GM12875 (cell line): ENCODE results near the gene PTPRU.

ENCODE experiments used
- H3K4me3 ChIP-seq: one replicate; pipeline ENCODE4 v1.5.1; 2011; ENCODE audit warnings: low read depth, low read length, control low read depth
- CTCF ChIP-seq: IDR thresholded peaks from 2 replicates; pipeline ENCODE4 v1.5.1; 2011; ENCODE audit warnings: low read depth, mild to moderate bottlenecking, control low read depth, inconsistent platforms, low read length, moderate library complexity, borderline replicate concordance; ENCODE audit not compliant: insufficient read depth

Gene PTPRU

DNA sequence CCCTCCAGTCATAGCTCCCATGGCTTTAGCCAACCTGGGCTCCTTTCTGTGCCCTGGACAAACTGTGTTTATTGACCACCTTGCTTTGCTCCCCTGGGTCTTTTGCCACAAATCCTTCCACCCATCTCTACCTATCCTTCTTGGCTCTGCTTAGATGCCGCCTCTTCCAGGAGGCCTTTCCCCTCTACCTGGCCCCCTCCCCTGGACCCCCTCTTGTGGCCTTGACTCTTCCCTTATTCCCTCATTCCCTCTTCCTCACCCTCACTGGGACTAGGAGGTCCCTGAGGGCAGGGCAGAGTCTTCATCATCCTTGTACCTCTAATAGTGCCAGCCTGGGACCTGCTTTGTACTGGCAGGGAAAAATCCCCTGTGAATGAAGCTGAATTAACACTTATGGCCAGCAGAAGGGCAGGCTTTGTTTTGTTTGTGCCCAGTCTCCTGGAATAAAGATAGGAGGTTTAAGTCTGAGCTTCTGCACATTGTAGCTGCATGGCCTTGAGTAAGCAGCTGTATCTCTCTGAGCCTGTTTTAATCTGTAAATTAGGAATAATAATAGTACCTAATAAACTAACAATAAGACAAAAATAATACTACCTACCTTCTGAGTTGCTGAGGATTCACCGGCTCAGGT lies 13.7 kb downstream of the PTPRU start:
- TF ChIP-seq CTCF, result no peak

GRCh38 chr1:29251164-29252124 lies 15.1 kb downstream of the PTPRU start:
- H3K4me3 ChIP-seq, result no peak overlapping the region
- TF ChIP-seq CTCF, result no peak

More for the DNA sequence above, 13.7 kb downstream of the PTPRU start:
- no peak overlapping the region for H3K4me3 ChIP-seq

DNA sequence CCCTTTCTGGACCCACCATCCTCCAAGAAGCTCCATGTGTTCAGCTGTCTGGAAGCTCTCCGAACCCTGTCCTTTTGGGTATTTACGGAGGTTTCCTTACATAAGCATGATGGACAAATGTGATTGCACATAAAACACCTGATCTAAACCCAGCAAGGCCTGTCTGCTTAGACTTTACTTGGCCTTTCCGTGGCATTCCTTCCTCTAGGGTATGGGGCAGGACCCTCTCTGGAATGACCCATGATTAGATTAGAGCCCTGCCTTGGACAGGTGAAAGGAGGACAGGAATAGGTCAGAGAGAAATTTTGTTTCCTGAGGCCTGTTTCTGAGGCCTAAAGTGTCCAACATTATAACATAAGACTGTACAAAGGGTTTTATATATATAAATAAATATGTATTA lies 16.9 kb downstream of the PTPRU start:
- TF ChIP-seq CTCF, result no peak
- H3K4me3 ChIP-seq, result no peak overlapping the region

DNA sequence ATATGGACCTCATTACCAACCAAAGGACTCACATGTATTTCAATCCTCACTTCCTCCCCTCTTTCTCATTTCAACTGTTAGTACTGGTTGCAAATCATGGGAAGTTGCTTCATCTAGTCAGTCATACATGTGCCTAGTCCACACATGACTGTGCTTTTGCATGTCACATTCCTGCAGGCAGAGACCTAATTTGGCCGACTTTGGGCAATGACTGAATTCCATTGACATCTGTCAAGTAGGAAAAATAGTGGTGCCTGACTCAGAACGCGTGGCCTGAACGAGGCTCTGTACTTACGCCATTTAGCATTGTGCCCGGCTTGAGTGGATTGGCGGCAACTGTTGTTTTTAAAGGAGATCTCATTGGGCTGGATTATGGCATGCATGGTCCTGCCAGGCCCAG lies 18.0 kb downstream of the PTPRU start:
- no peak overlapping the region for H3K4me3 ChIP-seq
- TF ChIP-seq CTCF, result no peak

DNA sequence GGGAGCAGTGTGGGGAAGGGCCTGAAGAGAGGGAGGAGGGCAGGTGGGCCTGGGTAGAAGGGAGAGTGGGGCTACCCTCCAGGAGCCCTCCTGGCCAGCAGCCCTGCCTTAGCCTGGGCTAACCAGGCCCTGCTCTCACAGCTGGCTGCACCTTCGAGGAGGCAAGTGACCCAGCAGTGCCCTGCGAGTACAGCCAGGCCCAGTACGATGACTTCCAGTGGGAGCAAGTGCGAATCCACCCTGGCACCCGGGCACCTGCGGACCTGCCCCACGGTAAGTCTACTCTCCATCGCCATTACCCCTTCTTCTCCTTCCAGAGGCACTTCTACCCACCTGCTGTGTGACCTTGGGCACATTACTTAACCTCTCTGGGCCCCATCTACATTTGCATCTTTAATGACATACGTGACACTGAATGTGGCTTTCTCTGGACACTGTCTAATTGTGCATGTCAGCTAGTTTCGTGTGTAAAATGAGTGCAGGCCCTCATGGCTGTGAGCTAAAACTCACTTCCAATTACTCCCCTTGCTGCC lies 18.9 kb downstream of the PTPRU start:
- H3K4me3 ChIP-seq, result no peak overlapping the region
- TF ChIP-seq CTCF, result no peak

DNA sequence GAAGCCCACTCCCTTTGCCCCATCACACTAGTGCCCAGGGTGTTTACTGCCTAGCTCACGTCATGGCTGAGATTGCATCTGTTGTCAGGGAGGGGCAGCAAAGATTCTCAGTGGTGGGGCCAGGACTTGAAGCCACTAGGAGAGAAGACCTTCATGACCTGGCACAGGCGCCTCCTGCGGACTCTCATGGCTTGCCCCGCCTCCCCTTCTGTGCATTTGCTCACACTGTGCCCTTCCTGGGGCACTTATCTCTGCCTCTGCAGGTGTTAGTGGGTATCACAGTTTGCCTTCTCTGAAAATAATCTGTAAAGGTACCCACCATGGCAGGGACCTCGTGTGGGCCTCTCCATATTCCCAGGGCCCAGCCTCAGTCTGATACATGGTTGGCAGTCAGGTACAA lies 20.1 kb downstream of the PTPRU start:
- TF ChIP-seq CTCF, result no peak
- no peak overlapping the region for H3K4me3 ChIP-seq
